Measurements from ENCODE around the gene PPIF.

The PPIF gene

GRCh38 chr10:79347894-79348639 lies 798 bp downstream of the PPIF start:
- in situ Hi-C loops (cut with MboI; ENCODE audit: low sequenced_read_pairs): no loop called here

GRCh38 chr10:79348640-79348988 lies 1.3 kb downstream of the PPIF start:
- in situ Hi-C loops (cut with MboI; ENCODE audit: low sequenced_read_pairs): no loop called here

GRCh38 chr10:79349072-79349491 lies 1.8 kb downstream of the PPIF start:
- in situ Hi-C loops (cut with MboI; ENCODE audit: low sequenced_read_pairs): no loop called here

GRCh38 chr10:79349766-79350406 lies 2.6 kb downstream of the PPIF start:
- in situ Hi-C loops (cut with MboI; ENCODE audit: low sequenced_read_pairs): no loop called here

- in situ Hi-C loops (cut with MboI; ENCODE audit: low sequenced_read_pairs): no loop called here
Observed at GRCh38 chr10:79350407-79351154, 3.3 kb downstream of the PPIF start.

- in situ Hi-C loops (cut with MboI; ENCODE audit: low sequenced_read_pairs): no loop called here
Observed at GRCh38 chr10:79351332-79351731, 4.1 kb downstream of the PPIF start.

GRCh38 chr10:79352035-79352877 lies 5.0 kb downstream of the PPIF start:
- in situ Hi-C loops (cut with MboI; ENCODE audit: low sequenced_read_pairs): no loop called here

GRCh38 chr10:79353000-79353406 lies 5.7 kb downstream of the PPIF start:
- in situ Hi-C loops (cut with MboI; ENCODE audit: low sequenced_read_pairs): no loop called here

- in situ Hi-C loops (cut with MboI; ENCODE audit: low sequenced_read_pairs): no loop called here
Observed at GRCh38 chr10:79353726-79354125, 6.5 kb downstream of the PPIF start.

GRCh38 chr10:79354141-79354540 lies 6.9 kb downstream of the PPIF start:
- in situ Hi-C loops (cut with MboI; ENCODE audit: low sequenced_read_pairs): no loop called here

GRCh38 chr10:79354615-79355014 lies 7.3 kb downstream of the PPIF start:
- in situ Hi-C loops (cut with MboI; ENCODE audit: low sequenced_read_pairs): no loop called here

GRCh38 chr10:79355420-79356017 lies 8.2 kb downstream of the PPIF start:
- in situ Hi-C loops (cut with MboI; ENCODE audit: low sequenced_read_pairs): no loop called here

GRCh38 chr10:79356104-79356503 lies 8.8 kb downstream of the PPIF start:
- in situ Hi-C loops (cut with MboI; ENCODE audit: low sequenced_read_pairs): no loop called here

GRCh38 chr10:79357180-79357579 lies 9.9 kb downstream of the PPIF start:
- in situ Hi-C loops (cut with MboI; ENCODE audit: low sequenced_read_pairs): no loop called here

- in situ Hi-C loops (cut with MboI; ENCODE audit: low sequenced_read_pairs): no loop called here
Observed at GRCh38 chr10:79358811-79359210, 11.5 kb downstream of the PPIF start.

GRCh38 chr10:79359816-79360498 lies 12.7 kb downstream of the PPIF start:
- in situ Hi-C loops (cut with MboI; ENCODE audit: low sequenced_read_pairs): no loop called here

- in situ Hi-C loops (cut with MboI; ENCODE audit: low sequenced_read_pairs): no loop called here
Observed at GRCh38 chr10:79360499-79361342, 13.5 kb downstream of the PPIF start.

- in situ Hi-C loops (cut with MboI; ENCODE audit: low sequenced_read_pairs): no loop called here
Observed at GRCh38 chr10:79361726-79362397, 14.6 kb downstream of the PPIF start.
